Right kidney (tissue), 1 donor: ENCODE measurements around the gene TMEM174.
"Not testable (repeated sequence)": the region's sequence is repeated elsewhere in the genome, so short reads cannot be mapped to it uniquely, and the experiment has no call there.

Experiments
- DNase-seq: peaks from one replicate; pipeline ENCODE4 v3.0.0-alpha.2; 2016

TMEM174 gene

GRCh38 chr5:73192370-73192769 is 19.4 kb downstream of the TMEM174 start:
- DNase-seq, result no peak

DNA sequence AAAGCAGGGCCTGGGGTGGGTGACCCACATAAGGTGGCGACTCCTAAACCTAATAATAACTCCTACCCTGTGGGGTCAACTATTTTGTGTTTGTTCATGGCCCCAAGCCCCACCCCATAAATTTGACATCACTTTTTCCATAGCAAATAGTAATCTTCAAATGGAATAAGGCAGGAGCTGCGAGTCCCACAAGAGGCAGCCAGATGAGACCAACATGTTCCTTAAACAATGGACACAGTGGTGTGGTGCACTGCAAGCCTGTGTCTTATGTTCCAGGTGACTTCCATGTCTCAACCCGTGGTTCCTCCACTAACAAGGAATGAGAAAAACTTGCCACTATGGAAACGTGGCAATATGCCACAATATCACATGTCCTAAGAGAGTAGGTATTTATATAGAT is 20.6 kb downstream of the TMEM174 start:
- DNase-seq, result no peak

DNA sequence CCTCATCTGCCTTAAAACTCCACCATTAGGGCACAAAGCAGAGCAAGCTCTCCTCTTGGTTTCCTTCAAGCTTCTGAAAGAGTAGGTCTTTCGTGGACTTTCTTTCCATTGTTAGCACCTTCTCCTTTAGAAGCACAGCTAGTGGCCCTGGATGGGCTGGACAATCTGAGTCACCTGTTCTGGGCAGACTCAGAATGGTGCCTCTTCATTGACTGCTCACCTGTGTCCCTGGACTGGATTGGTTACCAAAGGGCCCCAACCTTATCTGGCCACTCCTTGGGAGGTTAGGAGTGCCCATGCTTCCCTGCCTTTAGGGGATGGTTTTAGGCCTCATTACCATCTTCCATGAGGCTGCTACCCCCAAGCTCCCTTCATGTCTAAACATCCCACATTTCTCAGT is 23.2 kb downstream of the TMEM174 start:
- no peak for DNase-seq

GRCh38 chr5:73197637-73198257 is 24.8 kb downstream of the TMEM174 start:
- DNase-seq, result no peak

DNA sequence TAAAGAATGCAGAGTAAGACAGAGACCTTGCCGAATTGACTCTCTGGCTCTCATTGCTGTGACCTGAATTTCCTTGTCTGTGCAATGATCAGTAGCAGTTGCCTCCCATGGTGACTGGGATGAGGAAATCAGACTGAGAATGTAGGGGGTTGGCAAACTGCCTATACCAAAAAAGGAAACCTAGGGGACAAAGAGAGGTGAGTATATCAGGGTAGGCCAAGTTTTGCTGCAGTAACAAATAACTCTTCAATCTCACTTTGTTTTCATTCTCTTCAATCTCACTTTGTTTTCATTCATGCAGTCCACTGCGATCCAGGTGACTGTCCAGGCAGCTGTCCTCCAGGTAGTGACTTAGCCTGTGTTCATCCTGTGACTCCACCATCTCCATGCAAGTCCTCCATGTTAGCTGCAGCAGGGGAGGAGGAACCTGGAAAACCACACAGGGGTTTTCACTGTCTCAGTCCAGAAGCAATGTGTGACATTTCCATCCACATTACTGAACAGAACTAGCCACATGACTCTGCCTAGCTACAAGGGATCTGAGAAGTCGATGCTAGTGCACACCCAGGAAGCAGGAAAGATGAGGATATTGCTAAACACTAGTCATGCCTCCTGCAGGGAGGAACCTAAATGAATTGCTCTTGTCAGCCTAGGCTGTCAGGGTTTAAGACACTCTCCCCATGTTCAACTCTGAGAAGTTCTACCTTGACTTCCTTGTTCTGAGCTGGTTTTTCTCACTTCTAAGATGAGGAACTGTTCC is 26.0 kb downstream of the TMEM174 start:
- no peak for DNase-seq

GRCh38 chr5:73199671-73200070 is 26.7 kb downstream of the TMEM174 start:
- no peak for DNase-seq

GRCh38 chr5:73201547-73202513 is 28.8 kb downstream of the TMEM174 start:
- peak; percentile 74 for DNase-seq

DNA sequence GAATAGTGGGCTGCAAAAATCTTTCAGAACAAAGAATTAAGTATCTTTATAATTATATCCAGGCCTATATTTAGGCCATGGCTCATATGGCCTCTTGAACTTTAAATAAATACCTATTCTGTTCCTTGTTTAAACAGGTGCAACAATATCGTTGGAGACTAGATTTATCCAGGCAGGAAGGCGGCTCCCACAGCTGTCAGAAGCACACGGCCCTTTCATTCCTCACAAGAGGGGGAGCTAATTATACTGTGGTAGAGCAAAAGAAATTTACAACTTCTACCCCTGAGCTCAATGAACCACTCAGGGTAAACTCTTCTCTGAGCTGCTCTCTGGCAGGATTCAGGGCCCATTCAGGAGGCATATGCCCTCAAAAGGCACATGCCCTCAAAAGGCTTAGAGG is 31.3 kb downstream of the TMEM174 start:
- no peak for DNase-seq

DNA sequence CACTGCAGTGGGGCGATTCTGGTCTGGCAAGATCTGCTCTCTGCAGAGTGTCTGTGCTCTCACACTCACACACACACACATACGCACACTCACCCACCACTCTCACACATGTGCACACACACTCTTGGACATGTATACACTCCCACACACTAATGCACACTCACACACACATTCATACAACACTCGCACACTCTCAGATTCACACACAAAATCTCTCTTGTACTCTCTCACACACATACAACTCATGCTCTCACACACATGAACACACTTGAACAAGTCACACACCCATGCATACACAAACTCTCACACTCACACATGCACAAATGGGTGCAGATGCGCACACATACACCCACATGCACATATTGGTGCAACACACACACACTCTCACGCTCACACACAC is 31.7 kb downstream of the TMEM174 start:
- no peak for DNase-seq

DNA sequence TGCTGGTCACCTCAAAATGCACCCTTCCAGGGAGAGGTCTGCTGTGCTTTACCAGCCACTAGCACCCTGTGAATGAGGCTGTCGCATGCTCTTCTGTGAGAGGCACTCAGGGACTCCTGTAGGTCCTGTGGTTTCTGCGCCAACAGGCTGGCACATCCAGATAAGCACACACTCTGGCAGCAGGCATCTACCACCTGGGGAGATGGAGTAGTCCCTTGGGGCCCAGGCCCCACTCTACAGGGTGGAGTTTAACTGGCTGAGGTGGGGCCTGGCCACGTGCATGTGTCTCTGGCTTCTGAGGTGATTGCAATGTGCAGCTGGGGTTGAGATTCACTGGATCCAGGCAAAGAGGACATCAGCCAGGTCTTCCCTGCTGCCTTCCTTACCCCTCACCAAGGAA is 32.3 kb downstream of the TMEM174 start:
- DNase-seq, result no peak

DNA sequence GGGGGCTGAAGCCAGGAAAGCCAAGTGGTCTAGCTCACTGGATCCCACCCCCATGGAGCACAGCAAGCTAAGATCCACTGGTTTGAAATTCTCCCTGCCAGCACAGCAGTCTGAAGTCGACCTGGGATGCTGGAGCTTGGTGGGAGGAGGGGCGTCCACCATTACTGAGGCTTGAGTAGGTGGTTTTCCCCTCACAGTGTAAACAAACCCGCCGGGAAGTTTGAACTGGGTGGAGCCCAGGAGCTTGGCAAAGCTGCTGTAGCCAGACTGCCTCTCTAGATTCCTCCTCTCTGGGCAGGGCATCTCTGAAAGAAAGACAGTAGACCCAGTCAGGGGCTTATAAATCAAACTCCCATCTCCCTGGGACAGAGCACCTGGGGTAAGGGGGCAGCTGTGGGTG is 34.2 kb downstream of the TMEM174 start:
- not testable (repeated sequence) for DNase-seq

DNA sequence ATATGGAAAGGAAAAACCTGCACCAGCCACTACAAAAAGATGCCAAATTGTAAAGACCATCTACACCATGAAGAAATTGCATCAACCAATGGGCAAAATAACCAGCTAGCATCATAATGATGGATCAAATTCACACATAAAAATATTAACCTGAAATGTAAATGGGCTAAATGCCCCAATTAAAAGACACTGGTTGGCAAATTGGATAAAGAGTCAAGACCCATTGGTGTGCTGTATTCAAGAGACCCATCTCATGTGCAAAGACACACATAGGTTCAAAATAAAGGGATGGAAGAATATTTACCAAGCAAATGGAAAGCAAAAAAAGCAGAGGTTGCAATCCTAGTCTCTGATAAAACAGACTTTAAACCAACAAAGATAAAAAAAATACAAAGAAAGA is 36.1 kb downstream of the TMEM174 start:
- not testable (repeated sequence) for DNase-seq

- DNase-seq, result not testable (repeated sequence)
These were observed 39.7 kb downstream of the TMEM174 start for GRCh38 chr5:73212693-73213092.

DNA sequence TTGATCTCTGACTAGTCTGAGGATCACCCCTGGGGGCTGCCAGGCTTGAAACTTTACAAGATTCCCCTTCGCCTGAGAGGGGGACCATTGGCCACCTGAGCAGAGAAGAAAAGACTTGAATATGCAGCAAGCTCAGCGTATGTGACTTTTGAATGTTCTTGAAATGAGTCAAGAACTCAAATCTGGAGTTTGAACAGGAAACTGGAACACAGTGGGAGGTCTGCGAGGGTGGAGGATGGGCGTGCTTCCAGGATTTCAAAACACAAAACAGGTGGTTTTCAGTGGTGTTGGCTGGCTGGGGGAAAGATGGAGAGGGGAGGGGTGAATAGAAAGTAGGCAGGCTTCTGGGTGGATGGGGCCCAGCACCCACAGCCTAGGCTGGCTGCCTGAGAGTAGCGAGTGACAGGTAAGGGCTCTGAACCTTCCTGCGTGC is 40.6 kb downstream of the TMEM174 start:
- no peak for DNase-seq

DNA sequence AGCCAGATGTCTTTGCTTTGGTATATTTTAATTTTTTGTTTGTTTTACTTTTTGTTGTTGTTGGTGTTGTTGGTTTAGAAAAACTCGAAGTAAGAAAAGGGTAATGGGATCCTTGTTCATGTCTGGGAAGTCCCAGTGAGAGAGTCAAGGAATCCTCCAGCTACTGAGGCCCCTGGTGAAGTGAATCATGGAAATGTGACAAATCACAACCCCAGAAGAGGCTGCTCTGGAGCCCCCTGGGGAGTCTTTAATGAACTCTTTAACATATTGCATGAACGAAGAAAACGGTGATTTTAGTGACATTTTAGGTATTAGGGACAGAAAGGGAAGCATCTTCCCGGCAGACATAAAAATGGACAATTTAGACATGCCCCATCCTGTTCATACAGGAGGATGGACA is 41.3 kb downstream of the TMEM174 start:
- DNase-seq, result no peak

GRCh38 chr5:73214996-73215395 is 42.0 kb downstream of the TMEM174 start:
- DNase-seq, result peak; percentile 33

GRCh38 chr5:73215531-73215890 is 42.5 kb downstream of the TMEM174 start:
- DNase-seq, result no peak

- DNase-seq, result peak; percentile 100
These were observed 43.1 kb downstream of the TMEM174 start for GRCh38 chr5:73215891-73216610.

DNA sequence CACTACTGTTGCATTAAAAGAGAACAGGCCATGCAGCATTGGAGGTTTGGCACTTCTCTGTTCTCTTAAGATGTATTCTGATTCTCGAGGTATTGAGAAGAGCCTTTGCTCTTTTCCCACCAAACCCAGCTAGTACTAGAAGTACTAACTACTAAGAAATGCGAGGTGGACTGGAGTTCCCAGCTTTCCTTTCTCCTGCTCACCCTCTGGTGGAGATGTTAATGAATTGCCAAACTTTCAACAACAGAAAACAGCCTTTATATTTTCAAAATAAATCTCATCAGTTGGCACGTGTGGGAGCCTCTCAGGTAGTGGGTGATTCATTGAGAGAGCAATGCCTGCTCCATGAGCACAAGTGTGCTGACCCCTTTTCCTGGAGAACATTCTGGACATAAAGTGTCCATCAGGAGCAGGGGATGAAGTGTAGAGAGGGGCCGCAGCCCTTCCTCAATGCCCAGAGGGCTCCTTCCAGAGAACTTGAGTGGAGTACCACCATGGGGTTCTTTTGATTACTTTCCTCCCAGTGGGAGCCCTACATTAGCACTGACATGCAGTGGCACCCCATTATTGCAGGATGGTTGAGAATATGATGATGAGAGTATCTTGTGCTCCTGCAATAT is 45.7 kb downstream of the TMEM174 start:
- DNase-seq, result no peak

- not testable (repeated sequence) for DNase-seq
These were observed 46.3 kb downstream of the TMEM174 start for GRCh38 chr5:73219336-73219735.

DNA sequence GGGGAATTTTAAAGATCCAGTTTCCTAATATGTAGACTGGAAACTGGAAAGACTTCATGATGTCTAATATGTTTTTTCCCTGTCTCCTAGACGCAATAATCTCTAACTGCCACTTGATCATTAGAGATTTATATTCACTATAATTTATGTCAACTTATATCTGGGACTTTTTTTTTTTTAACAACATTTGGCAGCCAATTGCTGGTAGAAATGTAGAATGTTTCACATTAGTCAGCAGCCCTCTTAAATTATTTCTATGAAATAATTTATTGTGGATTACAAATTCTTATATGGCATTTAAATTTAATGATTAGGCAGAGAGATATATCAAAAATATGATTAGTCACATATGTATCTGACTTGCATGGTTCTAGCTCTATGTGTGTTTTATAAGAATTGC is 48.2 kb downstream of the TMEM174 start:
- no peak for DNase-seq

GRCh38 chr5:73221726-73222125 is 48.7 kb downstream of the TMEM174 start:
- no peak for DNase-seq
